ENCODE measurements around the gene ZNF836. TPM values are rescaled to one million over a fixed set of nuclear protein-coding genes. Genes with fewer than 3 reads are reported as not detected.

Gene ZNF836
- total RNA-seq, 2 donors from 2014 or later = 8.3 to 12.9 TPM

Other genes starting within 250 kb of the ZNF836 start
- 1 to 10 TPM; 4.8 to 6.0 TPM for gene ZNF613, start 244.1 kb downstream of the ZNF836 start, total RNA-seq
- gene ZNF350, start 184.8 kb downstream of the ZNF836 start, total RNA-seq = 10 to 100 TPM in 1 of 2 donors, 1 to 10 TPM in 1; 9.4 to 16.9 TPM
- gene ZNF615, start 163.4 kb downstream of the ZNF836 start, total RNA-seq = 10 to 100 TPM in 1 of 2 donors, 1 to 10 TPM in 1; 6.8 to 12.9 TPM
- gene ZNF614, start 143.2 kb downstream of the ZNF836 start, total RNA-seq = 10 to 100 TPM in 1 of 2 donors, 1 to 10 TPM in 1; 7.2 to 14.7 TPM
- gene ZNF432, start 122.8 kb downstream of the ZNF836 start, total RNA-seq = 10 to 100 TPM; 14.6 to 22.5 TPM
- gene ZNF841, start 75.9 kb downstream of the ZNF836 start, total RNA-seq = 10 to 100 TPM; 36.5 to 43.0 TPM
- 1 to 10 TPM; 4.8 to 7.8 TPM for gene ZNF616, start 31.7 kb downstream of the ZNF836 start, total RNA-seq
- 100 to 1,000 TPM; 241 to 252 TPM for gene PPP2R1A, start 18.4 kb upstream of the ZNF836 start, total RNA-seq
- gene ZNF766, start 98.0 kb upstream of the ZNF836 start, total RNA-seq = 10 to 100 TPM; 13.3 to 18.1 TPM
- gene ZNF480, start 125.5 kb upstream of the ZNF836 start, total RNA-seq = 10 to 100 TPM in 1 of 2 donors, 1 to 10 TPM in 1; 7.0 to 11.2 TPM
- gene ZNF610, start 164.6 kb upstream of the ZNF836 start, total RNA-seq = under 1 TPM; 0.36 to 0.74 TPM
- 10 to 100 TPM in 1 of 2 donors, 1 to 10 TPM in 1; 6.1 to 13.7 TPM for gene ZNF880, start 198.3 kb upstream of the ZNF836 start, total RNA-seq
- 10 to 100 TPM in 1 of 2 donors, 1 to 10 TPM in 1; 8.3 to 12.6 TPM for gene ZNF528, start 226.2 kb upstream of the ZNF836 start, total RNA-seq